Endothelial cell of umbilical vein (primary cell): Measurements from ENCODE around the gene CMIP. TPM values are rescaled to one million over a fixed set of nuclear protein-coding genes. Genes with fewer than 3 reads are reported as not detected.

Experiments
- BruUV-seq: library from RNA; stranded (reverse); fragments of 400-500 nt; replicated peaks from 2 replicates; lab custom pipeline; 2021; lab: Mats Ljungman, UMichigan
- CTCF ChIA-PET: fragments of 300-600, 350-600 bp; sonication (Branson Sonifier 250); formaldehyde crosslinking; loops from one replicate; lab custom pipeline; 2021; ENCODE audit warnings: antibody characterized with exemption, inconsistent platforms; lab: Charles Lee
- POLR2A ChIA-PET: fragments of 300-600, 350-600 bp; sonication (Branson Sonifier 250); formaldehyde crosslinking; loops from one replicate; lab custom pipeline; 2021; ENCODE audit warnings: antibody characterized with exemption, inconsistent platforms; lab: Charles Lee
- DNase-seq: peaks from one replicate; pipeline ENCODE4 v3.0.0-alpha.2; 2011; ENCODE audit warnings: low read depth, low spot score
- FAIRE-seq: peaks from 2 replicates; lab custom pipeline; 2011; peaks lifted over from hg19 to GRCh38; lab: Jason Lieb, UNC
- H2AFZ ChIP-seq: 2 replicates; pipeline ENCODE4 v1.6.0; 2012; ENCODE audit warnings: low read depth, low read length, control low read depth, inconsistent platforms
- H3K27ac ChIP-seq: 2 replicates; pipeline ENCODE4 v1.5.1; 2011; ENCODE audit warnings: low read depth, mild to moderate bottlenecking, control low read depth, low read length, moderate library complexity; ENCODE audit not compliant: insufficient read depth
- H3K27me3 ChIP-seq, 2 experiments: 2 replicates each; pipeline versions ENCODE4 v1.6.0 to v1.6.1; 2011; ENCODE audit warnings: low read length in 2 of 2, mixed read lengths in 1 of 2; ENCODE audit not compliant: control insufficient read depth in 2 of 2, insufficient read depth in 2 of 2
- H3K36me3 ChIP-seq, 2 experiments: 2 replicates in 1 of 2; 3 replicates in 1 of 2; pipeline ENCODE4 v1.5.1; 2011; ENCODE audit warnings: low read length in 2 of 2, mild to moderate bottlenecking in 1 of 2, moderate library complexity in 1 of 2; ENCODE audit not compliant: control insufficient read depth in 2 of 2, insufficient read depth in 2 of 2; ENCODE audit errors: extremely low read depth in 1 of 2
- H3K4me1 ChIP-seq: 3 replicates; pipeline ENCODE4 v1.5.1; 2011; ENCODE audit warnings: mild to moderate bottlenecking, low read length; ENCODE audit not compliant: control insufficient read depth, insufficient read depth; ENCODE audit errors: extremely low read depth
- H3K4me2 ChIP-seq: 2 replicates; pipeline ENCODE4 v1.6.1; 2011; ENCODE audit warnings: low read length, control low read depth, mixed read lengths; ENCODE audit not compliant: insufficient read depth
- H3K4me3 ChIP-seq, 3 experiments: fragments of 200-600 bp in 1 of 3; sonication (generic), shearing (Covaris generic) in 1 of 3; replicated peaks in 1 of 3; 2 replicates each; pipeline ENCODE4 v1.5.1; 2011 to 2016; ENCODE audit warnings: control low read depth in 3 of 3, low read length in 3 of 3, mild to moderate bottlenecking in 2 of 3, inconsistent platforms in 1 of 3, low read depth in 1 of 3, moderate library complexity in 1 of 3; ENCODE audit not compliant: insufficient read depth in 1 of 3
- H3K79me2 ChIP-seq: 2 replicates; pipeline ENCODE4 v1.6.0; 2012; ENCODE audit warnings: low read length, inconsistent platforms; ENCODE audit not compliant: control insufficient read depth, insufficient read depth
- H3K9ac ChIP-seq: replicated peaks from 2 replicates; pipeline ENCODE3; 2011; ENCODE audit warnings: low read length, control low read depth; ENCODE audit not compliant: insufficient read depth; ENCODE audit errors: extremely low read depth
- H3K9me1 ChIP-seq: replicated peaks from 3 replicates; pipeline ENCODE4 v1.6.0; 2011; ENCODE audit warnings: mild to moderate bottlenecking, low read length; ENCODE audit not compliant: control insufficient read depth, insufficient read depth; ENCODE audit errors: extremely low read depth
- H3K9me3 ChIP-seq: replicated peaks from 2 replicates; pipeline ENCODE4 v1.5.1; 2012; ENCODE audit warnings: low read length, inconsistent platforms; ENCODE audit not compliant: control insufficient read depth, insufficient read depth
- H4K20me1 ChIP-seq: replicated peaks from 2 replicates; pipeline ENCODE3; 2011; ENCODE audit warnings: mild to moderate bottlenecking, low read length; ENCODE audit not compliant: control insufficient read depth, insufficient read depth; ENCODE audit errors: extremely low read depth
- CTCF ChIP-seq, 2 donors: IDR thresholded peaks; 1 replicate in 1 of 2; 2 replicates in 1 of 2; pipeline ENCODE4 v1.5.1; 2011; ENCODE audit warnings: low read length in 2 of 2, mild to moderate bottlenecking in 2 of 2, moderate library complexity in 2 of 2, control low read depth in 1 of 2, inconsistent platforms in 1 of 2, low read depth in 1 of 2; ENCODE audit not compliant: insufficient read depth in 1 of 2; ENCODE audit errors: extremely low read depth in 1 of 2
- EZH2 ChIP-seq: IDR thresholded peaks from 2 replicates; pipeline ENCODE4 v1.6.1; 2012; ENCODE audit warnings: borderline replicate concordance, low read depth, mild to moderate bottlenecking, moderate library complexity, low read length, inconsistent platforms; ENCODE audit not compliant: severe bottlenecking
- FOS ChIP-seq: IDR thresholded peaks from 2 replicates; pipeline ENCODE4 v1.6.1; 2011; ENCODE audit warnings: mild to moderate bottlenecking, low read length, moderate library complexity, borderline replicate concordance; ENCODE audit not compliant: insufficient read depth
- GATA2 ChIP-seq: IDR thresholded peaks from 2 replicates; pipeline ENCODE4 v1.7.0; 2011; ENCODE audit warnings: low read depth, mild to moderate bottlenecking, moderate library complexity, mixed read lengths, low read length; ENCODE audit not compliant: insufficient read length, insufficient read depth
- JUN ChIP-seq: IDR thresholded peaks from 2 replicates; pipeline ENCODE4 v1.6.1; 2011; ENCODE audit warnings: borderline replicate concordance, low read depth; ENCODE audit not compliant: insufficient read length, insufficient read depth
- MAX ChIP-seq: IDR thresholded peaks from 2 replicates; pipeline ENCODE4 v1.6.1; 2011; ENCODE audit not compliant: insufficient read depth, insufficient read length
- MYC ChIP-seq: IDR thresholded peaks from one replicate; pipeline ENCODE4 v1.6.1; 2011; ENCODE audit warnings: mild to moderate bottlenecking, low read depth, low read length
- POLR2A ChIP-seq: IDR thresholded peaks from 2 replicates; pipeline ENCODE4 v1.6.1; 2012; ENCODE audit warnings: low read depth, mild to moderate bottlenecking, control low read depth, low read length
- POLR2AphosphoS5 ChIP-seq: IDR thresholded peaks from 2 replicates; pipeline ENCODE4 v1.6.1; 2012; ENCODE audit warnings: low read depth, mild to moderate bottlenecking, control low read depth, low read length, moderate library complexity; ENCODE audit not compliant: insufficient read depth
- dilution Hi-C: fragments of 300-500 bp; cut with MboI; formaldehyde crosslinking; loops from one replicate; pipeline ENCODE4 v1.15.0; 2019; ENCODE audit warnings: low sequenced_read_pairs; ENCODE audit not compliant: extremely low pct_ligation_motif_present
- intact Hi-C: fragments of 100-400 bp; cut with micrococcal nuclease; formaldehyde crosslinking; loops from one replicate; pipeline ENCODE4 v1.10.0; 2022
- polyA plus RNA-seq, 4 experiments: library from polyadenylated mRNA; depleted of rRNA in 3 of 4; stranded (reverse) in 3 of 4; unstranded in 1 of 4; fragments of >200 nt; gene quantifications; 2 replicates each; pipeline versions ENCODE4 v1.2.1 to v1.2.3, GENCODE V29; 2011 to 2012; ENCODE audit warnings: missing spikeins in 1 of 4
- total RNA-seq: library from RNA; stranded (reverse); gene quantifications from 2 replicates; pipeline ENCODE4 v1.2.3, GENCODE V29; 2021

CMIP gene
- total and polyA plus RNA-seq, 2 donors (not counting 3 experiments of a cell fraction or from before 2014, with no cell fraction given): 29.0 to 101 TPM

GRCh38 chr16:81602792-81603191 lies 158.2 kb downstream of the CMIP start:
- dilution Hi-C loops (no loop called here), intact Hi-C loops (no loop called here)
- Histone ChIP-seq H3K9ac (no peak overlapping the region), H4K20me1 (no peaks in the 10 kb centered on the region), H3K4me2 (no peak overlapping the region), H3K27ac (no peak overlapping the region), H3K79me2 (peaks cover 19% of the 10 kb centered on the region), H3K4me3 (no peak overlapping the region), H2AFZ (no peak overlapping the region), H3K36me3 (peaks cover 2 to 4% of the 10 kb centered on the region in 2 experiments), H3K9me3 (no peaks in the 10 kb centered on the region), H3K9me1 (no peaks in the 10 kb centered on the region), H3K4me1 (peaks cover 11% of the 10 kb centered on the region), H3K27me3 (no peaks in the 10 kb centered on the region)
- CTCF ChIA-PET: interaction anchor here (1.1 to 1.3 kb wide), 3 partner anchors 9 to 20 kb away, joined by 3 read pairs; no protein-coding TSS in a partner anchor
- BruUV-seq: no TSS peak
- FAIRE-seq (no peak), DNase-seq (no peak)
- POLR2A ChIA-PET: no interaction called here
- no peak for TF ChIP-seq POLR2AphosphoS5
- no peak for TF ChIP-seq FOS
- no peak for TF ChIP-seq JUN
- TF ChIP-seq CTCF (IDR thresholded peaks at IDR 0.05; ENCODE audit: extremely low read depth in 1 of 2, insufficient read depth in 1 of 2, low read depth in 1 of 2, low read length in 2 of 2): no peak
- no peak for TF ChIP-seq GATA2
- no peak for TF ChIP-seq MYC
- TF ChIP-seq EZH2: no peak
- no peak for TF ChIP-seq MAX
- TF ChIP-seq POLR2A: no peak
